Endodermal cell (in vitro differentiated cells): Measurements from ENCODE around the gene OR10P1. TPM values are rescaled to one million over a fixed set of nuclear protein-coding genes. Genes with fewer than 3 reads are reported as not detected.
A peak's percentile ranks its signal among the peaks of the same experiment; 100 is the strongest.
"Not testable (repeated sequence)": the region's sequence is repeated elsewhere in the genome, so short reads cannot be mapped to it uniquely, and the experiment has no call there.

ENCODE experiments used
- DNase-seq: peaks from one replicate; pipeline ENCODE4 v3.0.0-alpha.2; 2017
- H3K27ac ChIP-seq: 2 replicates; pipeline ENCODE4 v1.5.1; 2013; ENCODE audit warnings: mild to moderate bottlenecking, low read depth, low read length, moderate library complexity
- H3K27me3 ChIP-seq: 2 replicates; pipeline ENCODE4 v1.6.1; 2013; ENCODE audit warnings: mild to moderate bottlenecking, low read length, moderate library complexity; ENCODE audit not compliant: insufficient read depth, control insufficient read depth, poor library complexity, severe bottlenecking
- H3K36me3 ChIP-seq: 2 replicates; pipeline ENCODE4 v1.7.0; 2013; ENCODE audit warnings: mild to moderate bottlenecking, low read length, moderate library complexity; ENCODE audit not compliant: control insufficient read depth, insufficient read depth
- H3K4me1 ChIP-seq: one replicate; pipeline ENCODE4 v1.7.0; 2013; ENCODE audit warnings: low read length; ENCODE audit not compliant: control insufficient read depth, insufficient read depth
- H3K4me3 ChIP-seq: 2 replicates; pipeline ENCODE4 v1.5.1; 2013; ENCODE audit warnings: mild to moderate bottlenecking, low read length, moderate library complexity
- H3K9ac ChIP-seq: 2 replicates; pipeline ENCODE4 v1.6.1; 2013; ENCODE audit warnings: mild to moderate bottlenecking, low read length, moderate library complexity; ENCODE audit not compliant: poor library complexity, severe bottlenecking; ENCODE audit errors: extremely low read depth
- H3K9me3 ChIP-seq: 2 replicates; pipeline ENCODE4 v1.6.1; 2013; ENCODE audit warnings: mild to moderate bottlenecking, low read length, moderate library complexity; ENCODE audit not compliant: control insufficient read depth
- H3K27ac Mint-ChIP-seq: 2 replicates; pipeline ENCODE4 v1.8.0; 2020; ENCODE audit warnings: mixed read lengths
- H3K27me3 Mint-ChIP-seq: 2 replicates; pipeline ENCODE4 v1.8.0; 2021; ENCODE audit warnings: mild to moderate bottlenecking, mixed read lengths; ENCODE audit not compliant: insufficient read depth
- H3K36me3 Mint-ChIP-seq: 2 replicates; pipeline ENCODE4 v1.8.0; 2020; ENCODE audit warnings: low read depth, mixed read lengths
- H3K4me1 Mint-ChIP-seq: 2 replicates; pipeline ENCODE4 v1.8.0; 2020; ENCODE audit warnings: mixed read lengths
- H3K4me3 Mint-ChIP-seq: 2 replicates; pipeline ENCODE4 v1.8.0; 2020; ENCODE audit warnings: mild to moderate bottlenecking, moderate library complexity, mixed read lengths
- H3K9me3 Mint-ChIP-seq: 2 replicates; pipeline ENCODE4 v1.8.0; 2020; ENCODE audit warnings: mild to moderate bottlenecking, mixed read lengths
- WGBS, 2 experiments: methylation state at CpG; one replicate each; pipeline versions ENCODE4 v1.1.5 to v1.1.7; 2013; ENCODE audit warnings: missing lambda C conversion rate in 2 of 2, mixed read lengths in 1 of 2; ENCODE audit not compliant: insufficient coverage in 1 of 2, insufficient read length in 1 of 2; 5-methylcytosine and 5-hydroxymethylcytosine counted together
- total RNA-seq, 2 donors: library from RNA; stranded (reverse); fragmentation: NEBNext Ultra II Directional in 1 of 2; extraction: Animal tissue kit (Norgen Biotek cat#: 25700) in 1 of 2; gene quantifications; 2 replicates in 1 of 2; 3 replicates in 1 of 2; pipeline ENCODE4 v1.2.1, GENCODE V29; 2021
- TF ChIP-seq, protein P1 (sequence below): fragments of 200-600 bp; sonication (generic); conservative IDR thresholded peaks from 2 replicates; pipeline ENCODE4 v1.5.0; 2021; ENCODE audit warnings: antibody characterized with exemption, mild to moderate bottlenecking

OR10P1 gene
- total RNA-seq, 2 donors from 2014 or later: not detected

DNA sequence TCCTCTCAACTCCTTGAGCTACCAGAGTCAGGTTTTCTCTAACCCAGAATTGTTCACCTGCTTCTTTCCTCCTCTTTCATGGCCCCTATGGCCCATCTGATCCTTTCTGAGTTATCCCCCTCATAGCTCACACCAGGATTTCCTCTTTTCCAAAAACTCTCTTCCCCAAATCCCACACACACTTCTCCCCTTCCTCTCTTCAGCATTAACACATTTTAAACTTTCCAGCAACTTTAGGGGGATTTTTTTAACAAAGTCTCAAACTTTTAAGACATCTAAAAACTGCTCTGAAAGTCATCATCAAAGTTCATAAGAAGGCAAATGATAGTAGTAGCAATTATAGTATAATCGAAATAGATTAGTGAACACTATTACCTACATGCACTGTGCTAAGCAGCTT lies 7.9 kb downstream of the OR10P1 start:
- Mint-ChIP-seq H3K4me1 (no peaks in the 10 kb centered on the region), H3K27me3 (peaks cover 7% of the 10 kb centered on the region), H3K4me3 (no peak overlapping the region), H3K9me3 (peaks cover 30% of the 10 kb centered on the region), H3K36me3 (peaks cover 4% of the 10 kb centered on the region), H3K27ac (no peak overlapping the region)
- WGBS, 2 experiments: 100% methylated on average over 1 of the region's 1 CpG; no CpG with 5 or more reads in 1 of the 2 experiments
- Histone ChIP-seq H3K27ac (no peak overlapping the region), H3K9me3 (peaks cover 14% of the 10 kb centered on the region), H3K27me3 (peaks cover 3% of the 10 kb centered on the region), H3K4me3 (no peak overlapping the region), H3K9ac (no peak overlapping the region), H3K4me1 (no peaks in the 10 kb centered on the region), H3K36me3 (no peaks in the 10 kb centered on the region)
- DNase-seq: no peak
- TF ChIP-seq, protein P1, sequence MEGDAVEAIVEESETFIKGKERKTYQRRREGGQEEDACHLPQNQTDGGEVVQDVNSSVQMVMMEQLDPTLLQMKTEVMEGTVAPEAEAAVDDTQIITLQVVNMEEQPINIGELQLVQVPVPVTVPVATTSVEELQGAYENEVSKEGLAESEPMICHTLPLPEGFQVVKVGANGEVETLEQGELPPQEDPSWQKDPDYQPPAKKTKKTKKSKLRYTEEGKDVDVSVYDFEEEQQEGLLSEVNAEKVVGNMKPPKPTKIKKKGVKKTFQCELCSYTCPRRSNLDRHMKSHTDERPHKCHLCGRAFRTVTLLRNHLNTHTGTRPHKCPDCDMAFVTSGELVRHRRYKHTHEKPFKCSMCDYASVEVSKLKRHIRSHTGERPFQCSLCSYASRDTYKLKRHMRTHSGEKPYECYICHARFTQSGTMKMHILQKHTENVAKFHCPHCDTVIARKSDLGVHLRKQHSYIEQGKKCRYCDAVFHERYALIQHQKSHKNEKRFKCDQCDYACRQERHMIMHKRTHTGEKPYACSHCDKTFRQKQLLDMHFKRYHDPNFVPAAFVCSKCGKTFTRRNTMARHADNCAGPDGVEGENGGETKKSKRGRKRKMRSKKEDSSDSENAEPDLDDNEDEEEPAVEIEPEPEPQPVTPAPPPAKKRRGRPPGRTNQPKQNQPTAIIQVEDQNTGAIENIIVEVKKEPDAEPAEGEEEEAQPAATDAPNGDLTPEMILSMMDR: no peak

DNA sequence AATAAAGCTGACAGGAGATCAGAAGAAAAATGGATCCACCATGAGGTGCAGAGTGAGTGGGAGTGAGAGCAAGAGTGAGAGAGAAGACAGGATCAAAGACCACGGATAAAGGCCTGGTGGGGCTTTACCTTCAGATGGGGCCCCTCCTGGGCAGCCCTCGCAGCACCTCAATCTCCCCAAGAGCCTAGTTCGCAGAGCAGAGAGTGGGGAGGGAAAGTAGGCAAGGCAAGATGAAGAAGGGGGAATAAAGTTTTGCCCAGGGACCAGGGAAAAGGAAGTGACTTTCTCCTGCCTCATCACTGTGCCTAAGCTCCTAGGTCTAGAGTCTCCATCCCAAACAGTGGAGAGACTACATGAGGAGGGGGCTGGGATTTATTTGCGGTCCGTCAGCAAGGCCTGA lies 10.3 kb downstream of the OR10P1 start:
- Mint-ChIP-seq H3K4me3 (no peak overlapping the region), H3K9me3 (peaks cover 45% of the 10 kb centered on the region), H3K36me3 (peaks cover 6% of the 10 kb centered on the region), H3K4me1 (no peaks in the 10 kb centered on the region), H3K27ac (no peak overlapping the region), H3K27me3 (peaks cover 7% of the 10 kb centered on the region)
- Histone ChIP-seq H3K27me3 (peaks cover 3% of the 10 kb centered on the region), H3K9ac (no peak overlapping the region), H3K9me3 (peaks cover 23% of the 10 kb centered on the region), H3K4me1 (no peaks in the 10 kb centered on the region), H3K36me3 (no peaks in the 10 kb centered on the region), H3K27ac (no peak overlapping the region), H3K4me3 (no peak overlapping the region)
- DNase-seq: no peak
- 87 to 100% methylated on average over 2 to 5 of the region's 5 CpGs for WGBS, 2 experiments
- TF ChIP-seq, protein P1: no peak

DNA sequence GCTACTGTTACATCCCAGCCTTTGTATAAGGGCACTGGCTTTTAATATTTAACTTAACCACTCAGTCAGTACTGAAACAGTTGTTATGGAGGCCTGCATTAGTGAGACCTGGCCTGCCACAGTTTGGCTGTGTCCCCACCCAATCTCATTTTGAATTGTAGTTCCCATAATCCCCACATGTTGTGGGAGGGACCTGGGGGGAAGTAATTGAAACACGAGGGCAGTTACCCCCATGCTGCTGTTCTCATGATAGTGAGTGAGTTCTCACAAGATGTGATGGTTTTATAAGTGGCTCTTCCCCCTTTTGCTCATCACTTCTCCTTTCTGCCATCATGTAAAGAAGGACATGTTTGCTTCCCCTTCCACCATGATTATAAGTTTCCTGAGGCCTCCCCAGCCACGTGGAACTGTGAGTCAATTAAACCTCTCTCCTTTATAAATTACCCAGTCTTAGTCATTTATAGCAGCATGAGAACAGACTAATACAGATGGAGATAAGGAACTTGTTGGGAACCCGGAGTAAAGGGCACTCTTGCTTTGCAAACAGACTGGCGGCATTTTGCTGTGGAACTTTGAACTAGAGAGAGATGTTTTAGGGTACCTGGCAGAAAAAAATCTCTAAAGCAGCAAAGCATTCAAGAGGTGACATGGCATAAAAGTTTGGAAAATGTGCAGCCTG lies 14.1 kb downstream of the OR10P1 start:
- not testable (repeated sequence) for H3K27ac ChIP-seq, H3K4me1 Mint-ChIP-seq, H3K36me3 Mint-ChIP-seq, H3K4me3 ChIP-seq, H3K4me3 Mint-ChIP-seq, H3K4me1 ChIP-seq, H3K27me3 ChIP-seq, H3K36me3 ChIP-seq, H3K27me3 Mint-ChIP-seq, H3K9ac ChIP-seq, H3K27ac Mint-ChIP-seq
- H3K9me3 ChIP-seq: peaks cover 23% of the 10 kb centered on the region
- H3K9me3 Mint-ChIP-seq: peaks cover 57% of the 10 kb centered on the region
- 76 to 82% methylated on average over 3 to 4 of the region's 4 CpGs for WGBS, 2 experiments
- peak; percentile 13 for DNase-seq

DNA sequence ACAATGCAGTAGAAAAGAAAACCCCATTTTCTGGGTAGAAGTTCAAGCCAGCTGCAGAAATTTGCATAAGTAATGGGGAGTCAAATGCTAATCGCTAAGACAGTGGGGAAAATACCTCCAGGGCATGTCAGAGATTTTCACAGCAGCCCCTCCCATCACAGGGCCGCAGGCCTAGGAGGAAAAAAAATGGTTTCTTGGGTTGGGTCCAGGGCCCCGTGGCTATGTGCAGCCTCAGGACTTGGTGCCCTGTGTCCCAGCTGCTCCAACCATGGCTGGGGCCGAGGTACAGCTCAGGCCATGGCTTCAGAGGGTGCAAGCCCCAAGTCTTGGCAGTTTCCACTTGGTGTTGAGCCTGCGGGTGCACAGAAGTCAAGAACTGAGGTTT lies 14.6 kb downstream of the OR10P1 start:
- Mint-ChIP-seq H3K4me1 (no peaks in the 10 kb centered on the region), H3K4me3 (no peak overlapping the region), H3K27ac (no peak overlapping the region), H3K9me3 (peaks cover 57% of the 10 kb centered on the region), H3K36me3 (peaks cover 4% of the 10 kb centered on the region), H3K27me3 (peaks cover 3% of the 10 kb centered on the region)
- peaks cover 21% of the 10 kb centered on the region for H3K9me3 ChIP-seq
- H3K27me3 ChIP-seq: no peaks in the 10 kb centered on the region
- WGBS, 2 experiments: 69 to 76% methylated on average over 3 to 5 of the region's 5 CpGs
- H3K4me1 ChIP-seq: no peaks in the 10 kb centered on the region
- H3K36me3 ChIP-seq: no peaks in the 10 kb centered on the region
- H3K9ac ChIP-seq: no peak overlapping the region
- peak; percentile 38 for DNase-seq
- TF ChIP-seq, protein P1: no peak
- H3K27ac ChIP-seq: no peak overlapping the region
- H3K4me3 ChIP-seq: no peak overlapping the region
